NCI-H345 (cell line): ENCODE results near the gene CELA3B.
"Not testable (repeated sequence)": the region's sequence is repeated elsewhere in the genome, so short reads cannot be mapped to it uniquely, and the experiment has no call there.

ENCODE experiments used
- DNase-seq: peaks from one replicate; lab custom pipeline; 2025; lab: John Stamatoyannopoulos, UW

Gene CELA3B

DNA sequence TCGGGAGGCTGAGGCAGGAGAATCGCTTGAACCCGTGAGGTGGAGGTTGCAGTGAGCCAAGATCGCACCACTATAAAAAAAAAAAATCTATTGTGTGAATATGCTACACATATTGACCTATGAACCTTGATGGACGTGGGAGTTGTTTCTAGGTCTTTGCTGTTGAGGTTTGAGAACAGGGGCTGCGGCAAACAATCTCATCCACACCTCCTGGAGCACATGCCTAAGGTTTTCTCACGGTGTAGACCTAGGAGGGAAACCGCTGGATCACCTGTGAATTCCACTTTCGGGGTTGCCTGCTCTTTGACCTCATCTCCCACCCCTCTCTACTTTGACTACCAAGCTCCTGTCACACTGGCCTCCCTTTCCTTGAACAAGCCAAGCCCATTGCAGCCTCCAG, 1.5 kb upstream of the CELA3B start:
- DNase-seq = not testable (repeated sequence)

DNA sequence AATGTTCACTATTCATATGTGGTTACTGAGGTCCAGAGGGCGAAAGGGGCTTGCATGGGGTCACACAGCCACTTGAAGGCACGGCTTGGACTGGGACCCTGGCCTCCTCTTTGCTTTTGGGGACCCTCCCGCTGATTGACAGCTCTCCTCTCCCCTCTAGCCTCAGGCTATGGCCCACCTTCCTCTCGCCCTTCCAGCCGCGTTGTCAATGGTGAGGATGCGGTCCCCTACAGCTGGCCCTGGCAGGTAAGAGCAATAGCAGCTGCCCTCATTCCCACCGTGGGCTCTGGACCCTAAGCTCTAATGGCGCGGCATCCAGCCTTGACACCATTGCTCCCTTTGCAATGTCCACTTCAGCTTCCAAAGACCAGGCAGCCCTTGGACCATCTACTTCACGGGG, 1.4 kb downstream of the CELA3B start:
- not testable (repeated sequence) for DNase-seq

DNA sequence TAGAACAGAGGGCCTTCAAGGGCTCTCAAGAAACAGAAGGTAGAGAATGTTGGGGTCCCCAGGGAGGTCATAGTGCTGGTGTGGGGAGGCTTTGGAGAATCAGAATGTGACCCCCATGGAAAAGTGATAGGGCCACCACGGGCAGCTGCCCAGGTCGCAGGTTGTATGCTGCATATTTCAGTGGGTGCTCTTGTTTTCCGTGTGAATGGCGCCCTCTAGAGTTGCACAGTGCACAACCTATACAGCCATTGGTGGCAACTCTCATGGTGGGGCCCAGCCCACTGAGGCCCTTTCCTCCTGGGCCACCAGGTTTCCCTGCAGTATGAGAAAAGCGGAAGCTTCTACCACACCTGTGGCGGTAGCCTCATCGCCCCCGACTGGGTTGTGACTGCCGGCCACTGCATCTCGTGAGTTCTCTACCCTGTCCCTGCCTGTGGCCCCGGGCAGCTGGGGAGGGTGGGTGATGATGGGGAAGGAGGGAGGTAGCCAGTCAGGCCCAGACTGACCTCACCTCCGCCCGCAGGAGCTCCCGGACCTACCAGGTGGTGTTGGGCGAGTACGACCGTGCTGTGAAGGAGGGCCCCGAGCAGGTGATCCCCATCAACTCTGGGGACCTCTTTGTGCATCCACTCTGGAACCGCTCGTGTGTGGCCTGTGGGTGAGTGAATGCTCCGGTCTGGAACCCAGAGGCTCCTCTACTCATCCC, 3.8 kb downstream of the CELA3B start:
- not testable (repeated sequence) for DNase-seq

DNA sequence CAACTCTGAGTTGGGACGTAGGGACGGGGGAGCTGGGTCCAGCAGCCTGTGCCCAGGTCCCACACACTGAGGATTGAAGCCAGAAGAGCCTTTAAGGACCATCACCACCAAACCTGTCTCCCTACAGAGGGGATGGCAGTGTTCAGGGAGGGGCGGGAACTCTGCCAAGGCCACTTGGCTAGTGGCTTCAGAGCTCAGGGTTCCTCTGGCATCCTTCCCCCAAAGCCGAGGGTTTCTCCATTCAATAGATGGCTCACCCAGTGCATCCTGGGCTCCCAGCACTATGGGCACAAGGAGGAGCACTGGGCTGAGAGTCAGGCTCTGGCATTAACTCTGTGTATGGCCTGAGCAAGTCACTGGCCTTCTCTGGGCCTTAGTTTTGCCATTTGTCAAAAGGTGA, 4.4 kb downstream of the CELA3B start:
- DNase-seq = not testable (repeated sequence)

DNA sequence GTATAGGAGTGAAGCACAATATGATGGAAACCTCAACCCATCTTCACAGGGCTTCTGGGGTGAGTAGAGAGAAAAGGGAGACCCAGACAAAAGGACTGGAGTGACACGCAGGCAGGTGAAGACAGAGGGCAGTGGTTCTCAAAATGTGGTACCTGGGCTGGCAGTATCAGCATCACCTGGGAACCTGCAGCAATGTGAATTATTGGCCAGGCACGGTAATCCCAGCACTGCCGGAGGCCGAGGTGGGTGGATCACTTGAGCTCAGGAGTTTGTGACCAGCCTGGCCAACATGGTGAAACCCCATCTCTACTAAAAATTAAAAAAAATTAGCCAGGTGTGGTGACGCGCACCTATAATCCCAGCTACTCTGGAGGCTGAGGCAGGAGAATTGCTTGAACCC, 5.3 kb downstream of the CELA3B start:
- not testable (repeated sequence) for DNase-seq

DNA sequence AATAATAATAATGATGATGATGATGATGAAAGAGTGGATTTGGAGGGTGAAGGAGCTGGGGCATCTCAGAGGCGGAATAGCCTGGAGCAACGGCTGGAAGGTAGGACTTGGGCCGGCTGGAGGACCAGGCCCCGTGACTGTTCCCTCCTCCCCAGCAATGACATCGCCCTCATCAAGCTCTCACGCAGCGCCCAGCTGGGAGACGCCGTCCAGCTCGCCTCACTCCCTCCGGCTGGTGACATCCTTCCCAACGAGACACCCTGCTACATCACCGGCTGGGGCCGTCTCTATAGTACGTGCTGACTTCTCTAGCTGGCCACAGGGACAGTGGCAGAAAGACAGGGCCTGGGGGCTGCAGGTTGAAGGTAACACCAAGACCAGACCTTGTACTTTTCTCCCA, 6.7 kb downstream of the CELA3B start:
- not testable (repeated sequence) for DNase-seq

DNA sequence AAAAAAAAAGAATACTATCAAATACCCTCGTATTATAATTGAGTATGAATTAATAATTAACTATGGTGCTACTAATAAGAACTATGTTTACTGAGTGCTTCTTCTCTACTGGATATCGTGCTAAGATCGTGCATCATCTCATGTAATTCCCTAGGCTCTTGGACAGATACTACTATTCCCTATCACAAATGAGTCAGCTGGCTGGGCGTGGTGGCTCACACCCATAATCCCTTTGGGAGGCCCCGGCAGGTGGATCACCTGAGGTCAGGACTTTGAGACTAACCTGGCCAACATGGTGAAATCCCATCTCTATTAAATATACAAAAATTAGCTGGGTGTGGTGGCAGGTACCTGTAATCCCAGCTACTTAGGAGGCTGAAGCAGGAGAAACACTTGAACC, 9.1 kb downstream of the CELA3B start:
- DNase-seq = not testable (repeated sequence)

DNA sequence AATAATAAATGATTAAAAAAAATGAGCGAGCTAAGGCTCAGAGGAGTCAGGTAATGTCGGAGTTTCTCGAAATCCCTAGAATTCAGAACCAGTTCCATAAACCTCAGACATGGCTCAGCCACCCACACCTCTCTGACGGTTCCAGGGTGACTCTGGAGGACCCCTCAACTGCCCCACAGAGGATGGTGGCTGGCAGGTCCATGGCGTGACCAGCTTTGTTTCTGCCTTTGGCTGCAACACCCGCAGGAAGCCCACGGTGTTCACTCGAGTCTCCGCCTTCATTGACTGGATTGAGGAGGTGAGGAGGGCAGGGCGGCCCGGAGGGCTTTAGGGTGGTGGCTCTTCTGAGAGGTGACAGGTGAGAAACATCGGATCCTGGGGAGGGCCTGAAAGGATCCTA, 9.6 kb downstream of the CELA3B start:
- DNase-seq = not testable (repeated sequence)

DNA sequence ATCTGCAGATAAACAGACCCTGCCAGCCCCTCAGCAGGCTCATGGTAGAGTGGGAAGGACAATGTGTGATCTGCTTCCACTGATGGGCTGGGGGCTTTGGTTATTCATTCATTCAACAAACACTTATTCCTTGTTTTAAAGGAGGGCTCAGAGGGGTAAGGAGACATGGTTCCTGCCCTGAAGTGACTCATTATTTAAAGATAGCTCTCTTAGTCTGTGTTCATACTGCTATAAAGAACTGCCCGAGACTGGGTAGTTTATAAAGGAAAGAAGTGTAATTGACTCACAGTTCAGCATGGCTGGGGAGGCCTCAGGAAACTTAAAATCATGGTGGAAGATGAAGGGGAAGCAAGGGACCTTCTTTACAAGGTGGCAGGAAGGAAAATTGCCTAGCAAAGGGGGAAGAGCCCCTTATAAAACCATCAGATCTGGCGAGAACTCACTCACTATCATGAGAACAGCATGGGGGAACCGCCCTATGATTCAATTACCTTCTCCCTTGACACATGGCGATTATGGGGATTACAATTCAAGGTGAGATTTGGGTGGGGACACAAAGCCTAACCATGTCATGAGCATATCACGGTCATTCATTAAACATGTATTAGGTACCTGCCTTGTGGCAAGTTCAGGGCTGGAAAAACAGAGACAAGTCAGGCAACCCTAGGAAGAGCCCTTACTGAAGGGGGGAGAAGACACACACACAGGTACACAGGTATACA, 13.0 kb downstream of the CELA3B start:
- DNase-seq = not testable (repeated sequence)

DNA sequence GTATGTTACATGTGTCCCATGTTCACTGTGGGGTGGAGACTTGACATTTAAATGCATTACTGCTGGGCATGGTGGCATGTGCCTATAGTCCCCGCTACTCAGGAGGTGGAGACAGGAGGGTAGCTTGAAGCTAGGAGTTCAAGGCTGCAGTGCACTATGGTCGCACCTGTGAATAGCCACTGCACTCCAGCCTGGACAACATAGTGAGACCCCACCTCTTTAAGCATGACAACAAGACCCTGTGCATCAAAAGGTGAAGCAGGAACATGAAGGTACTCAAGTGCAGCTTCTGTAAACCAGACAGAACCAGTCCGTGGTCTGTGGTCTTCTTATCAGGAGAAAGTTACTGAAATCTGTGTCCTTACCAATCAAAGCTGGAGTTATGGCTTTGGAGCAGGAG, 15.4 kb downstream of the CELA3B start:
- not testable (repeated sequence) for DNase-seq

DNA sequence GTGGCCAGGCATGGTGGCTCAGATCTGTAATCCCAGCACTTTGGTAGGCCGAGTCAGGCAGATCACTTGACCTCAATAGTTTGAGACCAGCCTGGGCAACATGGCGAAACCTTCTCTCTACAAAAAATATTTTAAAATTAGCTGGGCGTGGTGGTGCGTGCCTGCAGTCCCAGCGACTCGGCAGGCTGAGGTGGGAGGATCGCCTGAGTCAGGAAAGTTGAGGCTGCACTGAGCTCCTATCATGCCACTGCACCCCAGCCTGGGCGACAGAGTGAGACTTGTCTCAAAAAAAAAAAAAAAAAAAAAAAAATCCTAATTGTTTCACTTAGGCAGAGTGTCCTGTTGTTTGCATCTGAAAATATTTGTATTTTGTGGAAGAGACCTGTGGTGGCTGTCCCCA, 17.9 kb downstream of the CELA3B start:
- DNase-seq = not testable (repeated sequence)

DNA sequence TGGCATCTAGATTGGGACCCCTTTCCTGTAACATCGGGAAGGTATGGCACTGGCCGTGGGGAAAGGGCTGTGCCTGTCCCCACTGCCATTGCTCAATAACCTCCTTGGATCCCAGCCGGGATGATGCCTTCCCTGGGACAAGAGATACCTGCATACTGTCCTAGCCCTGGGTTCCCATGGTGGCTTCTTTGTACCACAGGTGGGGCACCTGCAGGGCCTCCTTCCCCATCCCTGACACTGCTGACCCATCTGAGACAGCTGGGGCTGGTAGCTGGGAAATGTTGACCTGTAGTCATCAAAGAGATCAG, 19.8 kb downstream of the CELA3B start:
- not testable (repeated sequence) for DNase-seq

DNA sequence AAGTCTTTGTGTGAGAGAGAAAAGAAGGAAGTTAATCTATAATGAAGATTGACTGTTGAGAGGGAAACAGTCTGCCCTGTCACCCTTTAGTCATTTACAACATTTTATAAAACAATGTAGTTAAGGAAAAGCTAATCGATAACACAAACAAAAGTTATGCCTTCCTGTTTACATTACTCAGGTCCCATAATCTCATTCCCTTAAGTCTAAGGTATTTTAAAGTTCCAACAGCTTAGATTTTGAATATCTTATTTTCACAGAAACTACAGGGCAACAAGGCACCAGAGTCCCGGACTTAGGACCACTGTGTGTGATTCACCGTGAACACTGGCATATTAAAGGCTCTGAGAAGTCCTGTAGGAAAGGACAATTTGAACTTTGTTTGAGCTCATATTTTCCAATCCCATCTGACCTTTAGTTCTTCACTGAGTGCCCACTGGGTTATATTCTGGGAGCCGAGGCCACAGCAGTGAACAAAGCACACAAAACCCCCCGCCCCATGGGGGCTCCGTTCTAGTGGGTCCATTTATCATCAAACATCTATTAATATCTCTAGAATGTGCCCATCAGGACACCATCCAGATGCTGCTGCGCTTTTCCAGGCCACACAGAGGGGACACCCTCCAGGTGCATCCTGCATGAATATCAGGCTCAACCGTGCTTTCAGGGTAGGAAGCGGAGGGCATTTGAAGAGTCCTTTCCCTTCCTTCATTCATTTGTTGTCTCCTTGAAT, 21.2 kb downstream of the CELA3B start:
- not testable (repeated sequence) for DNase-seq

DNA sequence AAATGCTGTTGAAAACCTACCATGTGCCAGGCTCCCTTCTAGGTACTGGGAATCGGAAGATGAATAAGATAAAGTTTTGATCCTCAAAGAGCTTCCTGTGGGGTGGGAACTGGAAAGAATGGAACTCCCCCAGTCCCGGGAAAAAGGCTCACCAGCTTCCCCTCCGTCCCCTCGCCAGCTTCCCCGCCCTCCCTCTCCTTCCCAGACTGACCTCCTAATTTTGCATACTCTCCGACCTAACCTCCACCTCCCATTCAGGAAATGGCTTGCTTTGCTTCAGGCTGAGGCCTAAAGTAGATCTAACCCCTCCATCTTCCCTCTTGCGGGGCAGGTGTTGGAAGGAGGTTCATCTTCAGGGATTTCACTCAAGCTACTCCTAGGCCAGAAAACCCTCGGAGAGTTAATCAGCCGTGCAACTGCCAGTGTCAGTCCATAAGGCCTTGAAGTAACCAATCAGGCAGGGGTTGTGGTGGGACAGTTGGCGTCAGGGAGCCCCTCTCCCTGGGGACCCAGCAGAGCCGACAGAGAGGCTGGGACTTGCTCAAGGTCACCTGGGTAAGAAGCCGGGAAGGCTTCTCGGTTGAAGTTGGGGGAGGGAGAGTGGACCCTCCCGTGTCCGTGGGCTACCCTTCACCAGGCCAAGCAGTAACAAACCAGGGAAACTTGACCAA, 21.9 kb downstream of the CELA3B start:
- not testable (repeated sequence) for DNase-seq

DNA sequence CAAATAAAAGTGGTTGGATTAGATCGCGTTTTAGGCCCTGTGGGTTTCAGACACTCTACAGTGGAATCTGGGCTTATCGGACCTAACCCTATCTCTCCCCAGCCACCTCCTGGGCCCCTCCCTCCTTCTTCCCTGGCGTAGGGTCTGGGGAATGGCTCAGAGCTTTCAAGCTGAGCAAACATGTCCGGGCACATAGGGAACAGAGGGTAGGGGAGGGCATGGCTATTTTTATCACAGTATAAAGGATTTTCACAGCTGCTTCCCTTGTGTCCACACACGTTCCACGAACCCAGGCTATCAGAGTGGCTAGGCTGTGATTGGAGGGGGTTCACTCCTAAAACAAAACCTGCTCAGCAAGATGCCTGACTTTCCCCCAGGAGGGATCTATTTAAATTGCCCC, 22.8 kb downstream of the CELA3B start:
- DNase-seq = peak; percentile 25

DNA sequence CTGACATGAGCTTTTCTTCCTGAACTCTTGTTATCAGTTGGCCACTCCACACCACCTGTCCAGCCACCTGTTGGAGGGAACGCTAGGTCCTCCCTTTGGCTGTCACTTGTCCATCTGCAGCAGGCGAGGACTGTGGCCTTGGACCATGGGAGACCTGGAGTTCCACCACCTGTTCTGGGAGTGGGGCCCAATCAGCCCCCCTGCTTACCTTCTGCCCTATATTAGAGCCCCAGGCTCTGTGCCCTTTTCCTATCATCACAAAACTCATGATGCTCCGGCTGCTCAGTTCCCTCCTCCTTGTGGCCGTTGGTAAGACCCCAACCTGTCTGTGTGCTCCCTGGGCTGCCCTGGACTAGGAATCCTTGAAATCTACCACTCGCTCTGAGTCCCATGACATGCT, 24.6 kb downstream of the CELA3B start, which contains the start of gene CELA3A:
Gene CELA3A (plus strand): TSS at position 249 of the 400 bp plus-strand sequence. CDS start 18 bp downstream, at position 267.
- no peak for DNase-seq

DNA sequence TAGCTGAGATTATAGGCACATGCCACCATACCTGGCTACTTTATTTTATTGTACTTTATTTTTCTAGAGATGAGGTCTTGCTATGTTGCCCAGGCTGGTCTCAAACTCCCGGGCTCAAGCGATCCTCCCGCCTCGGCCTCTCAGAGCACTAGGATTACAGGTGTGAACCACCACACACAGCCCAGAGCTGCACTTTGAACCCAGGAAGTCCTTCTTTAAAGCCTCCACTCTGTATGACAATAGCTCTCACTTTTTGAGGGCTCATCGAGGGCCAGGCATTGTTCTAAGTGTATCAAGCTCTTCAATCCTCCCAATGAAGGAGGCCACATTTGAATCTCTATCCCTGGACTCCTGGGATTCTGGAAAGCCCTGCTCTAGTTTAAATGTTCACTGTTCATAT, 25.6 kb downstream of the CELA3B start:
- not testable (repeated sequence) for DNase-seq

DNA sequence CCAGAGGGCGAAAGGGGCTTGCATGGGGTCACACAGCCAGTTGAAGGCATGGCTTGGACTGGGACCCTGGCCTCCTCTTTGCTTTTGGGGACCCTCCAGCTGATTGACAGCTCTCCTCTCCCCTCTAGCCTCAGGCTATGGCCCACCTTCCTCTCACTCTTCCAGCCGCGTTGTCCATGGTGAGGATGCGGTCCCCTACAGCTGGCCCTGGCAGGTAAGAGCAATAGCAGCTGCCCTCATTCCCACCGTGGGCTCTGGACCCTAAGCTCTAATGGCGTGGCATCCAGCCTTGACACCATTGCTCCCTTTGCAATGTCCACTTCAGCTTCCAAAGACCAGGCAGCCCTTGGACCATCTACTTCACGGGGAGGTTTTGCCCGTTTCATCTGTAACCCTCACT, 26.1 kb downstream of the CELA3B start:
- not testable (repeated sequence) for DNase-seq

DNA sequence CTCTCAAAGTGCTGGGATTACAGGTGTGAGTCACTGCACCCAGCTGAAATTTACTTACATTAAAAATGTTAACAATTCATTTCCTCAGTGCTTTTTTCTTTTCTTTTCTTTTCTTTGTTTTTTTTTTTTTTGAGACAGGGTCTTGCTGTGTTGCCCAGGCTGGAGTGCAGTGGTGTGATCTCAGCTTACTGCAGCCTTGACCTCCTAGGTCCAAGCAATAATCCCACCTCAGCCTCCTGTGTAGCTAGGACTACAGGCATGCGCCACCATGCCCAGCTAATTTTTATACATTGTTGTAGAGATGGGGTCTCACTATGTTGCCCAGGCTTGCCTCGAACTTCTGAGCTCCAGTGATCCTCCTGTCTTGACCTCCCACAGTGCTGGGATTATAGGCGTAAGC, 27.1 kb downstream of the CELA3B start:
- DNase-seq = not testable (repeated sequence)

DNA sequence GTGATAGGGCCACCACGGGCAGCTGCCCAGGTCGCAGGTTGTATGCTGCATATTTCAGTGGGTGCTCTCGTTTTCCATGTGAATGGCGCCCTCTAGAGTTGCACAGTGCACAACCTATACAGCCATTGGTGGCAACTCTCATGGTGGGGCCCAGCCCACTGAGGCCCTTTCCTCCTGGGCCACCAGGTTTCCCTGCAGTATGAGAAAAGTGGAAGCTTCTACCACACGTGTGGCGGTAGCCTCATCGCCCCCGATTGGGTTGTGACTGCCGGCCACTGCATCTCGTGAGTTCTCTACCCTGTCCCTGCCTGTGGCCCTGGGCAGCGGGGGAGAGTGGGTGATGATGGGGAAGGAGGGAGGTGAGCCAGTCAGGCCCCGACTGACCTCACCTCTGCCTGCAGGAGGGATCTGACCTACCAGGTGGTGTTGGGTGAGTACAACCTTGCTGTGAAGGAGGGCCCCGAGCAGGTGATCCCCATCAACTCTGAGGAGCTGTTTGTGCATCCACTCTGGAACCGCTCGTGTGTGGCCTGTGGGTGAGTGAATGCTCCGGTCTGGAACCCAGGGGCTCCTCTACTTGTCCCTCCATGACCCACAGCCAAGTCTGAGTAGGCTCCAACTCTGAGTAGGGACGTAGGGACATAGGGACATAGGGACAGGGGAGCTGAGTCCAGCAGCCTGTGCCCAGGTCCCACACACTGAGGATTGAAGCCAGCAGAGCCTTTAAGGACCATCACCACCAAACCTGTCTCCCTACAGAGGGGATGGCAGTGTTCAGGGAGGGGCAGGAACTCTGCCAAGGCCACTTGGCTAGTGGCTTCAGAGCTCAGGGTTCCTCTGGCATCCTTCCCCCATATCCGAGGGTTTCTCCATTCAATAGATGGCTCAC, 28.7 kb downstream of the CELA3B start:
- DNase-seq = peak; percentile 37

DNA sequence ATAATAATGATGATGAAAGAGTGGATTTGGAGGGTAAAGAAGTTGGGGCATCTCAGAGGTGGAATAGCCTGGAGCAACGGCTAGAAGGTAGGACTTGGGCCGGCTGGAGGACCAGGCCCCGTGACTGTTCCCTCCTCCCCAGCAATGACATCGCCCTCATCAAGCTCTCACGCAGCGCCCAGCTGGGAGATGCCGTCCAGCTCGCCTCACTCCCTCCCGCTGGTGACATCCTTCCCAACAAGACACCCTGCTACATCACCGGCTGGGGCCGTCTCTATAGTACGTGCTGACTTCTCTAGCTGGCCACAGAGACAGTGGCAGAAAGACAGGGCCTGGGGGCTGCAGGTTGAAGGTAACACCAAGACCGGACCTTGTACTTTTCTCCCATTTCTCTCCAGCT, 29.9 kb downstream of the CELA3B start:
- DNase-seq = not testable (repeated sequence)
